Stimulated activated CD8-positive, alpha-beta memory T cell treated with anti-CD3 and anti-CD28 coated beads, Interleukin-2, amount 100 ng/mL, for 1 hour (primary cell): ENCODE data around the gene SLC7A8.

Source experiments
- DNase-seq, 2 donors: peaks; one replicate each; pipeline ENCODE4 v3.0.0-alpha.2; 2020; ENCODE audit warnings: low read depth in 2 of 2

The SLC7A8 gene

GRCh38 chr14:23158779-23159178 is 24.7 kb downstream of the SLC7A8 start:
- DNase-seq, result no peak

GRCh38 chr14:23154964-23155587 is 28.4 kb downstream of the SLC7A8 start:
- no peak for DNase-seq

GRCh38 chr14:23153851-23154796 is 29.3 kb downstream of the SLC7A8 start:
- DNase-seq, result no peak

- DNase-seq, result no peak
Observed at GRCh38 chr14:23151342-23151741, 32.1 kb downstream of the SLC7A8 start.

GRCh38 chr14:23149745-23150144 is 33.7 kb downstream of the SLC7A8 start:
- DNase-seq, result no peak

- no peak for DNase-seq
Observed at GRCh38 chr14:23148591-23149249, 34.7 kb downstream of the SLC7A8 start.

- DNase-seq, result no peak
Observed at GRCh38 chr14:23147676-23148075, 35.8 kb downstream of the SLC7A8 start.

- DNase-seq, result no peak
Observed at GRCh38 chr14:23146980-23147379, 36.5 kb downstream of the SLC7A8 start.

GRCh38 chr14:23146351-23146910 is 37.0 kb downstream of the SLC7A8 start:
- no peak for DNase-seq

- no peak for DNase-seq
Observed at GRCh38 chr14:23145794-23146350, 37.6 kb downstream of the SLC7A8 start.

GRCh38 chr14:23143911-23144310 is 39.5 kb downstream of the SLC7A8 start:
- no peak for DNase-seq

GRCh38 chr14:23142826-23143225 is 40.6 kb downstream of the SLC7A8 start:
- DNase-seq, result no peak

GRCh38 chr14:23141706-23142444 is 41.6 kb downstream of the SLC7A8 start:
- DNase-seq, result no peak

- DNase-seq, result no peak
Observed at GRCh38 chr14:23140371-23140770, 43.1 kb downstream of the SLC7A8 start.

- no peak for DNase-seq
Observed at GRCh38 chr14:23139874-23140273, 43.6 kb downstream of the SLC7A8 start.

GRCh38 chr14:23137813-23138535 is 45.5 kb downstream of the SLC7A8 start:
- DNase-seq, result no peak

GRCh38 chr14:23137192-23137812 is 46.2 kb downstream of the SLC7A8 start:
- DNase-seq, result no peak

- DNase-seq, result no peak
Observed at GRCh38 chr14:23136566-23137133, 46.8 kb downstream of the SLC7A8 start.

GRCh38 chr14:23132970-23133369 is 50.5 kb downstream of the SLC7A8 start:
- no peak for DNase-seq

GRCh38 chr14:23131482-23131881 is 52.0 kb downstream of the SLC7A8 start:
- DNase-seq, result no peak
